Measurements from ENCODE around the gene KANSL1.

- TF ChIP-seq CTCF (IDR thresholded peaks at IDR 0.05), result no peak
- TF ChIP-seq POLR2A (IDR thresholded peaks at IDR 0.05), result no peak
Observed at GRCh38 chr17:46039592-46040186, 153.5 kb downstream of the KANSL1 start.
